Skeletal muscle satellite cell (primary cell): ENCODE results near the gene MEN1.
A peak's percentile ranks its signal among the peaks of the same experiment; 100 is the strongest.
"Not testable (repeated sequence)": the region's sequence is repeated elsewhere in the genome, so short reads cannot be mapped to it uniquely, and the experiment has no call there.

ENCODE experiments used
- H3K27me3 ChIP-seq: 2 replicates; pipeline ENCODE4 v1.7.0; 2013; ENCODE audit warnings: low read length; ENCODE audit not compliant: control insufficient read depth, insufficient read depth
- H3K36me3 ChIP-seq: 2 replicates; pipeline ENCODE4 v1.7.0; 2013; ENCODE audit warnings: mild to moderate bottlenecking, control low read depth, low read length; ENCODE audit not compliant: insufficient read depth
- H3K4me1 ChIP-seq: 2 replicates; pipeline ENCODE4 v1.7.0; 2013; ENCODE audit warnings: low read length; ENCODE audit not compliant: control insufficient read depth, insufficient read depth
- H3K4me2 ChIP-seq: 2 replicates; pipeline ENCODE4 v1.7.0; 2013; ENCODE audit warnings: mild to moderate bottlenecking, low read length
- H3K4me3 ChIP-seq: 2 replicates; pipeline ENCODE4 v1.7.0; 2013; ENCODE audit warnings: low read length
- H3K9ac ChIP-seq: 2 replicates; pipeline ENCODE4 v1.7.0; 2013; ENCODE audit warnings: mild to moderate bottlenecking, low read depth, low read length, moderate library complexity
- H3K9me3 ChIP-seq: replicated peaks from 2 replicates; pipeline ENCODE4 v1.7.0; 2013; ENCODE audit warnings: mild to moderate bottlenecking, control low read depth, low read length

Gene MEN1

DNA sequence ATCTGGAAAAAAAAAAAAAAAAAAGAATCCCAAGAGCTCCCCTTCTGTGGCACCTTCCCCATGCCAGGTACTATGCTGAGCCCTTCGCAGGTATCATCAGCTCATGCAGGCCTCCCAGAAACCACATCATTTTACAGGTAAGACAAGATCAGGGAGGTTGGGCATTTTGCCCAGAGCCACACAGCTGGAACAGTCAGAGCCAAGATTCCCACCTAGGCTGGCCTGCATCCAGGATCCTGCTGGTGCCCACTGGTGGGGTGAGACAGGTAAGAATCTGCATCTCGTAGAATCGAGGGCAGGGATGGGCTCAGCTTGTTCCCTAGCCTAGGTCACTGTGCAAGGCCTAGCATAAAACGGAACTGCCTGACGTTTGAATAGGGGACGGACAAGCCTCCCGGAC, 15.7 kb upstream of the MEN1 start:
- H3K4me1 ChIP-seq, result no peaks in the 10 kb centered on the region
- no peak overlapping the region for H3K4me2 ChIP-seq
- H3K9ac ChIP-seq, result no peak overlapping the region
- no peaks in the 10 kb centered on the region for H3K36me3 ChIP-seq
- H3K27me3 ChIP-seq, result peaks cover 47% of the 10 kb centered on the region
- H3K9me3 ChIP-seq, result no peaks in the 10 kb centered on the region
- no peak overlapping the region for H3K4me3 ChIP-seq

DNA sequence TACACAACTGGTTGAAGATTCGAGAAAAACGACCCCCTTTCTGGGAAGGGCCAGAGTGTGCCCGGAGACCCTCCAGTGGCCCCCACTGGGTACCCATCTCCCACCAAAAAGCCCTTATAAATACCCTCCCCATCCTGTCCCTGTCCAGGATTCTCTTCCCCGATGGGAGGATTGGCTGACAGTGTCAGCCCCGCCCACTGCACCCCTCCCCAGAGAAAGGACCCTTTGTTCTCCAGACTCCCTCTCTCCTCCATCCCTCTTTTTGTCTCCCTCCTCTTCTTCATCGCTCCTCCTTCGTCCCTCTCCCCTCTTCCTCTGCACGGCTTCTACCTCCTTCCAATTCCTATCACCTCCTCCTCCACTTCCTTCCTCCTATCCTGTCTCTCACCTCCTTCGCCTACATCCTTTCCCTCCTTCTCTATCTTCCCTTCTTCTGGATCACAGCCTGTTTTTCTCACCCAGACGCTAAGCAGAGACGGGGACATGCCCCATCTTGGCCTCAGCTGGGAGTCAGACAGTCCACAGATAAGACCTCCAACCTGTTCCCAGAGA, 13.3 kb upstream of the MEN1 start:
- H3K36me3 ChIP-seq, result no peaks in the 10 kb centered on the region
- H3K27me3 ChIP-seq, result peaks cover 36% of the 10 kb centered on the region
- no peaks in the 10 kb centered on the region for H3K9me3 ChIP-seq
- H3K4me2 ChIP-seq, result no peak overlapping the region
- H3K4me3 ChIP-seq, result no peak overlapping the region
- no peaks in the 10 kb centered on the region for H3K4me1 ChIP-seq
- no peak overlapping the region for H3K9ac ChIP-seq

DNA sequence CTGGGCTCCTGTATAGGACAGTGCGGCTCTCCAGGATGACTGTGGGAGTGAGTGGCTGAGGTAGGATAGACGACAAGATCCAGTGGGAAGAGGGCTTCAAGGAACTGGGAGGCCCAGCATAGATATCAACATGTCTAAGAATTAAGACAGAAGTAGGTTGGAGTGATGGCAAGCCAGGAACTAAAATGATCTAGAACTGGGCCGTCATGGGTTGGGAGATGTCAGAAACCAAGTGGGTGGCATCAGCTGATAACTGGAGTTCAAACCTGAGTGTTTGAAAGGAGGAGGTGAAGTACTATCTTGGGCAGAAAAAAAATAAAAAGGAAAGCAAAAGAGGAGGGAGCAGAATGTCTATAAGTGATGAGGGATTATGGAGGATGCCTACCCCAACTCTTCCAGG, 7.1 kb upstream of the MEN1 start:
- Histone ChIP-seq H3K4me2 (no peak overlapping the region), H3K27me3 (no peaks in the 10 kb centered on the region), H3K36me3 (no peaks in the 10 kb centered on the region), H3K9ac (no peak overlapping the region), H3K4me1 (no peaks in the 10 kb centered on the region), H3K9me3 (no peaks in the 10 kb centered on the region), H3K4me3 (no peak overlapping the region)

DNA sequence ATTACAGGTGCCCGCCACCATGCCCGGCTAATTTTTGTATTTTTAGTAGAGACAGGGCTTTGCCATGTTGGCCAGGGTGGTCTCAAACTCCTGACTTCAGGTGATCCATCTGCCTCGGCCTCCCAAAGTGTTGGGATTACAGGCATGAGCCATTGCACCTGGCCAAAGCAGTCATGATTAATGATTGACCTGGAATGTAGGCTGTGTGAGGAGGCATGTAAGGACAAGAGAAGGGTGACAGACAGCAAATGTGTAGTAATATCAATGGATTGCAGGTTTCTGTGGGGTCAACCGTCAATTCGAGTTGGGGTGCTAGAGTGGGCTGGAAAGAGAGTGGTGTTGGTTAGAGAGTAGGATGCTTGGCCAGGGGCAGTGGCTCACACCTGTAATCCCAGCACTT, 5.1 kb upstream of the MEN1 start:
- not testable (repeated sequence) for H3K36me3 ChIP-seq, H3K4me2 ChIP-seq, H3K4me1 ChIP-seq, H3K4me3 ChIP-seq, H3K9me3 ChIP-seq, H3K9ac ChIP-seq, H3K27me3 ChIP-seq

DNA sequence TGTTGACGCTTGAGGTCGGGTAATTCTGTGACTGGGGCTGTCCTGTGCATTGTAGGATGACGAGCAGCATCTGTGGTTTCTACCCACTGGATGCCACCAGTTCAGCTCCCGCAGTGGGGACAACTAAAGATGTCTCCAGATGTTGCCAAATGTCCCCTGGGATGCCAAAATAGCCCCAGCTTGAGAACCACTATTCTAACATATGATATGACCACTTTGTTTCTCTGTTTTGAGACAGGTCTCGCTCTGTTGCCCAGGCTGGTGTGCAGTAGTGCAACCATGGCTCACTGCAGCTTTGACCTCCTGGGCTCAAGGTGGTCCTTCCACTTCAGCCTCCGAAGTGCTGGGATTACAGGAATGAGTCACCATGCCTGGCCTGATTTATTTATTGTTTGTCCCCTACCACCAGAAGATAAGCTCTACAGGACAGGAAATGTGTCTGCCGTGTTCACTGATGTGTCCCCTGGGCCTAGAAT, 4.4 kb upstream of the MEN1 start:
- no peaks in the 10 kb centered on the region for H3K27me3 ChIP-seq
- H3K9ac ChIP-seq, result no peak overlapping the region
- peaks cover 1% of the 10 kb centered on the region for H3K4me1 ChIP-seq
- no peak overlapping the region for H3K4me2 ChIP-seq
- H3K36me3 ChIP-seq, result no peaks in the 10 kb centered on the region
- H3K4me3 ChIP-seq, result no peak overlapping the region
- no peaks in the 10 kb centered on the region for H3K9me3 ChIP-seq

DNA sequence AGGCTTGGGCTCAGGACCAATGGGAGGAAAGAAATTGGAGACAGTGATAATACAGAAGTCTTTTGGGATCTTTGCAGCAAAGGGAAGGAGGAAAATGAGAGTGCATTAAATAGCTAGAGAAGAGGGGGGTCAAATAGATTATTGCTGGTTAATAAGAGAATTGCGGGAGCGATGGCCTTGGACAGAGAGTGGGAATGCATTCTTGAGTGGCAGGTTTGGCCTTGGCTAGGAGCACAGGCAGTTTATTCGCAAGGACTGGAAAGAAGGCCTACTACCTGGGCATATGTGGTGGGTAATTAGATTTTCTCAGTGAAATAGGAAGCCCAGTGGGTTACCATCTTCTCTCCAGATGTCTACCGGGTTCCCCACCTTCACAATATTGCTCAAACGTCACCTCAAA, 3.5 kb upstream of the MEN1 start:
- Histone ChIP-seq H3K9me3 (no peaks in the 10 kb centered on the region), H3K27me3 (no peaks in the 10 kb centered on the region), H3K9ac (no peak overlapping the region), H3K4me1 (peaks cover 9% of the 10 kb centered on the region), H3K4me3 (no peak overlapping the region), H3K36me3 (no peaks in the 10 kb centered on the region), H3K4me2 (no peak overlapping the region)

DNA sequence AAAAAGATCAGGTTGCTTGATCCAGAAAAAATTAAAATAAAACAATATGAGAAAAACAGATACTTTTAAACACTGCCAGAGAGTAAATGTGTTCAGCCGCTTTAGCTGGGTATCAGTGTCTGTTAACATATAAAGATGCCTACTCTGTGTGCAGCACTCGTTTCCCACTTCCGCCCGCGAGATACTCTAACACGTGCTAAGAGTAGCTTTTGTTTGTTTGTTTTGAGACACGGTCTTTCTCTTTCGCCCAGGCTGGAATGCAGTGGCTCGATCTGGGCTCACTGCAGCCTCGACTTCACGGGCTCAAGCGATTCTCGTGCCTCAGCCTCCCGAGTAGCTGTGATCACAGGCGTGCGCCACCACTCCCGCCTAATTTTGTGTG, 531 bp upstream of the MEN1 start:
- Histone ChIP-seq H3K36me3 (peaks cover 12% of the 10 kb centered on the region), H3K9ac (no peak overlapping the region), H3K4me2 (peak overlapping the region; percentile 99), H3K9me3 (no peaks in the 10 kb centered on the region), H3K4me1 (peaks cover 9% of the 10 kb centered on the region), H3K27me3 (no peaks in the 10 kb centered on the region), H3K4me3 (peak overlapping the region; percentile 82)

DNA sequence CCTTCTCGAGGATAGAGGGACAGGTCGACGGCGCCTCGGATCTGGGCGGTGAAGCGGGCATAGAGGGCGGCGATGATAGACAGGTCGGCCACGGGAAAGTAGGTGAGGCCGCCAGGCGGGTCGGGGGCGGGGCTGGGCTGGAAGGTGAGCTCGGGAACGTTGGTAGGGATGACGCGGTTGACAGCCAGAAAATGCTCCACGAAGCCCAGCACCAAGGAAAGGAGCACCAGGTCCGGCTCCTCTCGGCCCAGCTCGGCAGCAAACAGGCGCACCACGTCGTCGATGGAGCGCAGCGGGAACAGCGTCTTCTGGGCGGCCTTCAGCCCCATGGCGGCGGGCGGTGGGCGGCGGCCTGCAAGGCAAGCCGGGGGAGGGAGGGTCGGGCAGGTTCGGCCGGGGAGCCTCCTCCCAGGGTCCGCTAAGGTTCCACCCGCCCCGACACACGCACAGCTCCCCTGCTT, 540 bp downstream of the MEN1 start:
- peaks cover 20% of the 10 kb centered on the region for H3K36me3 ChIP-seq
- no peaks in the 10 kb centered on the region for H3K27me3 ChIP-seq
- H3K4me2 ChIP-seq, result peak overlapping the region; percentile 99
- H3K9me3 ChIP-seq, result no peaks in the 10 kb centered on the region
- H3K9ac ChIP-seq, result peak overlapping the region; percentile 89
- peaks cover 9% of the 10 kb centered on the region for H3K4me1 ChIP-seq
- peak overlapping the region; percentile 82 for H3K4me3 ChIP-seq

DNA sequence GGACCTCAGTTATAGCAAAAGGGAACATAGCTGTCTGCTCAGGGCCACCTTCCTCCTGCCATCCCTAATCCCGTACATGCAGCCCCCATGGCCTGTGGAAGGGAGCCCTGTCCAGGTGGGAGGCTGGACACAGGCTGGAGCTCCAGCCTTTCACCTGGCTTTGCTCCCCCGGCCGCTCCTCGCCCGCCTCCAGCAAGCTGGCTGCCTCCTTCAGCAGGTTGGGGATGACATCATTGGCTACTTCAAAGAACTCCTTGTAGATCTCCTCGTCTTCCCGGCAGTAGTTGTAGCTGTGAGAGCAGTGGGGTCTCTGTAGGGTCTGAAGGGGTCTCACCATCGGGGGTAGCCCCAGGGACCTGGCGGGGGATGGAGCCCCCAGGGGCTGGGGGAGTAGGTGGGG, 4.9 kb downstream of the MEN1 start:
- no peaks in the 10 kb centered on the region for H3K27me3 ChIP-seq
- H3K9ac ChIP-seq, result no peak overlapping the region
- no peak overlapping the region for H3K4me3 ChIP-seq
- peaks cover 17% of the 10 kb centered on the region for H3K4me1 ChIP-seq
- H3K36me3 ChIP-seq, result peaks cover 28% of the 10 kb centered on the region
- no peak overlapping the region for H3K4me2 ChIP-seq
- H3K9me3 ChIP-seq, result no peaks in the 10 kb centered on the region

DNA sequence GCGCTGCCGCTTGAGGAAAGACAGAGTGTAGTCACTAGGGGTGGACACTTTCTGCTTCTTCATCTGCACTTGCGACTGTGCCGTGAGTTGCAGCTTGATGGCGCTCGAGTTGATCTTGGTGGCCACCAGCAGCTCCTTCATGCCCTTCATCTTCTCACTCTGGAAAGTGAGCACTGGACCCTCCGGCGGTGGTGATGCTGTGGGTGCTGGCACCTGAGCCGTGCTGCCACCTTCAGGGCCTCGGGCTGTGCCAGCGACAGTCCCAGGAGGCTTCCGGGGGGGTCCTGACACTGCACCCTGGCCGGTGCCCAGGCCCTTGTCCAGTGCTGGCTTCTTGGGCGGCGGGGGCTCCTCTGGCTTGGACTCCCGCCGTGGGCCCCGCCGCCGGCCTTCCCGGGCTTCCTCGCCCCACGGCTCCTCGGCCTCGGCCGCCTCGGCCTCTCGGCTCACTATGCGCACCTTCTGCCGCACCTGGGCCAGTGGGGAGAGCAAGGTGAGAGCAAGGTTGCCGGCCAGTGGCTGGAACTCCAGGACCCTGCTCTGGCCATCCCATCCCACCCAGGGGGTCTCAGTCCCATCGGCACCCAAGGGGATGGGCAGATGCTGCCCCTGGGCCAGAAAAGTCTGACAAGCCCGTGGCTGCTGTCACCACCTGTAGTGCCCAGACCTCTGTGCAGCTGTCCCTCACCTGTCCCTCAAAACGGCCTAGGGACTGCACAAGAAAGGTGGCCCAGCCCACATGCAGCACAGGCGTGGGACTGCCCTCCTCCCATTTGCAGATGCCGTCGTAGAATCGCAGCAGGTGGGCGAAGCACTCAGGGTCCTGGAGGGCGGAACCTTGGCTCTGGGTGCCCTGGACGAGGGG, 5.8 kb downstream of the MEN1 start:
- Histone ChIP-seq H3K4me1 (peaks cover 14% of the 10 kb centered on the region), H3K36me3 (peaks cover 28% of the 10 kb centered on the region), H3K9ac (no peak overlapping the region)

DNA sequence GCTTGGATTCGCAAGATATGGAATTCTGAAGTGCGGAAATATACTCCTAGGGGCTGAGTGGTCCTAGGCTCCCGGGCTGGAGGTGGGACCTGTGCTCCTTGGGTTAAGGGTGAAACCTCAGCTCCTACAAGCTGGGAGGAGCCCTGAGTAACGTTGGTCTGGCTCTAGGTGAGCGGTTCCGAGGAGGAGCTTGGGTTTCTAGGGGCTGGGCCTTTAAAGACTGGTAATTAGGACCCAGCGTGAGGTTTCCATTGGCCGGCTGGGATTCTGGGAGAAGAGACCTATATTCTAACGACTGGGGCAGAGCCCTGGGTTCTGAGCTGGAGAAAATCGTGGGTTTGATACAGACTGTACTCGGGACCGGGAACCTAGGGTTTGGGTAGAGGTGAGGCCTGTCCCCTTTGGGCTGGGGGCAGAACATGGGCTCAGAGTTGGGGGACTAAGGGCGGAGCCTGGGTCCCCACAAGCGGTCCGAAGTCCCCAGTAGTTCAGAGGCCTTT, 6.5 kb downstream of the MEN1 start:
- peaks cover 28% of the 10 kb centered on the region for H3K36me3 ChIP-seq

More for the DNA sequence above, 5.8 kb downstream of the MEN1 start:
- no peak overlapping the region for H3K4me3 ChIP-seq
- H3K4me2 ChIP-seq, result peak overlapping the region; percentile 96
- H3K9me3 ChIP-seq, result no peaks in the 10 kb centered on the region
- no peaks in the 10 kb centered on the region for H3K27me3 ChIP-seq

More for the DNA sequence above, 6.5 kb downstream of the MEN1 start:
- Histone ChIP-seq H3K4me1 (peaks cover 8% of the 10 kb centered on the region), H3K4me2 (peak overlapping the region; percentile 96), H3K27me3 (no peaks in the 10 kb centered on the region), H3K9ac (peak overlapping the region; percentile 86), H3K9me3 (no peaks in the 10 kb centered on the region), H3K4me3 (peak overlapping the region; percentile 77)
